Smooth muscle cell (in vitro differentiated cells): ENCODE data around the gene TSEN2. TPM values are rescaled to one million over a fixed set of nuclear protein-coding genes. Genes with fewer than 3 reads are reported as not detected.
A peak's percentile ranks its signal among the peaks of the same experiment; 100 is the strongest.

Source experiments
- DNase-seq: peaks from one replicate; lab custom pipeline; 2025; ENCODE audit not compliant: unreplicated experiment; lab: John Stamatoyannopoulos, UW
- H2AFZ ChIP-seq: fragments of 200-600 bp; sonication (generic); 2 replicates; pipeline ENCODE4 v1.6.0; 2016; ENCODE audit warnings: antibody characterized with exemption, low read depth, mild to moderate bottlenecking
- H3F3A ChIP-seq: fragments of 200-600 bp; sonication (generic); 2 replicates; pipeline ENCODE4 v1.6.0; 2017; ENCODE audit warnings: antibody characterized with exemption, low read depth
- H3K27ac ChIP-seq: fragments of 200-600 bp; sonication (generic); 2 replicates; pipeline ENCODE4 v1.5.1; 2016; ENCODE audit warnings: low read depth, mild to moderate bottlenecking
- H3K27me3 ChIP-seq: fragments of 200-600 bp; sonication (generic); 2 replicates; pipeline ENCODE4 v1.6.1; 2016; ENCODE audit warnings: low read depth, mild to moderate bottlenecking
- H3K36me3 ChIP-seq: fragments of 200-600 bp; sonication (generic); 2 replicates; pipeline ENCODE4 v1.5.1; 2016; ENCODE audit warnings: low read depth
- H3K4me1 ChIP-seq: fragments of 200-600 bp; sonication (generic); 2 replicates; pipeline ENCODE4 v1.5.1; 2016; ENCODE audit warnings: low read depth
- H3K4me2 ChIP-seq: fragments of 200-600 bp; sonication (generic); 2 replicates; pipeline ENCODE4 v1.6.0; 2016; ENCODE audit warnings: mild to moderate bottlenecking
- H3K4me3 ChIP-seq: fragments of 200-600 bp; sonication (generic); 2 replicates; pipeline ENCODE4 v1.5.1; 2016; ENCODE audit warnings: mild to moderate bottlenecking
- H3K79me2 ChIP-seq: fragments of 200-600 bp; sonication (generic); 2 replicates; pipeline ENCODE4 v1.6.0; 2016; ENCODE audit warnings: low read depth, mild to moderate bottlenecking
- H3K9ac ChIP-seq: fragments of 200-600 bp; sonication (generic); 2 replicates; pipeline ENCODE4 v1.6.0; 2016; ENCODE audit warnings: low read depth
- H3K9me3 ChIP-seq: fragments of 200-600 bp; sonication (generic); replicated peaks from 2 replicates; pipeline ENCODE4 v1.5.1; 2016; ENCODE audit warnings: low read depth
- H4K20me1 ChIP-seq: fragments of 200-600 bp; sonication (generic); 2 replicates; pipeline ENCODE4 v1.6.0; 2016; ENCODE audit warnings: low read depth
- CTCF ChIP-seq: fragments of 200-600 bp; sonication (generic); IDR thresholded peaks from 2 replicates; pipeline ENCODE4 v1.5.1; 2017; ENCODE audit warnings: borderline replicate concordance, mild to moderate bottlenecking, antibody characterized with exemption; ENCODE audit not compliant: insufficient read depth, poor library complexity, severe bottlenecking
- WGBS: methylation state at CpG from one replicate; pipeline ENCODE4 v1.1.7; 2016; ENCODE audit warnings: low lambda C conversion rate; 5-methylcytosine and 5-hydroxymethylcytosine counted together
- polyA plus RNA-seq: library from polyadenylated mRNA; unstranded; fragments of >200 nt; fragmentation: Nextera tagmentation; extraction: Ambion mirVana; gene quantifications from 2 replicates; pipeline ENCODE4 v1.2.1, GENCODE V29; 2016
- total RNA-seq: library from RNA; depleted of rRNA; stranded (reverse); fragments of >200 nt; gene quantifications from 2 replicates; pipeline ENCODE4 v1.2.3, GENCODE V29; 2014

TSEN2 gene
- total and polyA plus RNA-seq, 2 experiments from 2014 or later: 3.6 to 3.9 TPM

DNA sequence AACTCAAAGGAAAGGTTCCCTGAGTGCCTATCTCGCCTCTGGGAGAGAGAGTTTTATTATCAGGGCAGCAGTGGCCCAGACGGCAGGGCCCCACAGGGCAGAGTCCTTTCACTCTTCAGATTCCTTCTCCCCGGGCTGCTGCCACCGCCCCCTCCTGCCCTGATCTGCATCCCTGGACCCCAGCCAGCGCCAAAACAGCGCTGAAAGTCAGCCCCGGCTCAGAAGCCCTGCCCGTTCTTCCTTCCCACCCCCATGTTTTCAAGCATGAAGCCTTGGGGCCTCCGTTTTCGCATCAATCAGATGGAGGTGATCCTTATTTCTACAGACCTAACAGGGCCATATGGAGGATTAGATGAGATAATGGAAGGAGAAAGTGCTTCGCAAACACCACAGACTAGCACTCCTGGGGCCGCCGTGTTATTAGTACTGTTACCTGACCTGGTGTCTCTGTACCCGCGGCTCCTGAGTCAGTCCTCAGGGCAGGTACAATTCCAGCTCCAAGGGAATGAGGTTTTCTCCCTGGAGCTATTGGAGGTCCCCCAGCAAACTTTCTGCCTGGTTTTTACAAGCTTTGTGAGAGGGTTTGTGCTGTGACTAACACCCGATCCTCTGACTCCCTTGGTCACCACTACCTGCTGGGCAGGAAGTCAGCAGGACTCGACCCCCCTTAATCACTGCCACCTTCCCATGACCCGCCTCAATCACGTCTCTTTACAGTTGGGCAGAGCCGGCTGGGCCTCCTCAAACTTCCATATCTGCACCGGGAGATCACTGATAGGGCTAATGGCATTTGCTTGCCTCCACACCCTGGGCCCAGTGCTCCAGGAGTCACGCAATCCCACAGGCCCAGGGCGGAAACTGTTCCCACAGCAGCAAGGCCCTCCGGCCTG is 39.5 kb upstream of the TSEN2 start:
- no peaks in the 10 kb centered on the region for H3K79me2 ChIP-seq
- no peaks in the 10 kb centered on the region for H3K27me3 ChIP-seq
- H3K9me3 ChIP-seq: no peaks in the 10 kb centered on the region
- peak overlapping the region; percentile 20 for H2AFZ ChIP-seq
- peaks cover 10% of the 10 kb centered on the region for H3F3A ChIP-seq
- TF ChIP-seq CTCF: no peak
- no peaks in the 10 kb centered on the region for H4K20me1 ChIP-seq
- no peak for DNase-seq
- peaks cover 9% of the 10 kb centered on the region for H3K4me1 ChIP-seq
- no peaks in the 10 kb centered on the region for H3K36me3 ChIP-seq
- peak overlapping the region; percentile 5 for H3K4me3 ChIP-seq
- H3K27ac ChIP-seq: peak overlapping the region; percentile 46
- WGBS: 18% methylated on average over 24 of the region's 24 CpGs
- H3K9ac ChIP-seq: no peak overlapping the region
- peak overlapping the region; percentile 75 for H3K4me2 ChIP-seq

- no peaks in the 10 kb centered on the region for H4K20me1 ChIP-seq
- H3K79me2 ChIP-seq: no peaks in the 10 kb centered on the region
- no peak for DNase-seq
- H3K4me1 ChIP-seq: peaks cover 9% of the 10 kb centered on the region
- H3K9ac ChIP-seq: no peak overlapping the region
- H3K9me3 ChIP-seq: no peaks in the 10 kb centered on the region
- H3K4me2 ChIP-seq: no peak overlapping the region
- H3K27me3 ChIP-seq: no peaks in the 10 kb centered on the region
- H3K4me3 ChIP-seq: no peak overlapping the region
- 88% methylated on average over 8 of the region's 8 CpGs for whole genome bisulfite sequencing
- H3K27ac ChIP-seq: peak overlapping the region; percentile 46
- H3F3A ChIP-seq: peaks cover 10% of the 10 kb centered on the region
- H2AFZ ChIP-seq: no peak overlapping the region
- no peaks in the 10 kb centered on the region for H3K36me3 ChIP-seq
- TF ChIP-seq CTCF: no peak
Observed at GRCh38 chr3:12445523-12446240, 38.6 kb upstream of the TSEN2 start.

GRCh38 chr3:12446298-12446697 is 38.0 kb upstream of the TSEN2 start:
- no peaks in the 10 kb centered on the region for H4K20me1 ChIP-seq
- no peak overlapping the region for H3K9ac ChIP-seq
- no peak overlapping the region for H3K27ac ChIP-seq

More at GRCh38 chr3:12446298-12446697, 38.0 kb upstream of the TSEN2 start:
- Histone ChIP-seq H3K9me3 (no peaks in the 10 kb centered on the region), H3K4me3 (no peak overlapping the region), H3K4me2 (no peak overlapping the region), H3K4me1 (peaks cover 9% of the 10 kb centered on the region), H3K27me3 (no peaks in the 10 kb centered on the region), H3K79me2 (no peaks in the 10 kb centered on the region), H3F3A (peaks cover 10% of the 10 kb centered on the region), H3K36me3 (no peaks in the 10 kb centered on the region), H2AFZ (no peak overlapping the region)
- WGBS: 86% methylated on average over 7 of the region's 7 CpGs
- TF ChIP-seq CTCF: no peak
- no peak for DNase-seq
